EL (cell line): Measurements from ENCODE around the gene FAM210A.
A peak's percentile ranks its signal among the peaks of the same experiment; 100 is the strongest.
"Not testable (repeated sequence)": the region's sequence is repeated elsewhere in the genome, so short reads cannot be mapped to it uniquely, and the experiment has no call there.

Experiments used
- DNase-seq: peaks from one replicate; pipeline ENCODE4 v3.0.0-alpha.2; 2016

FAM210A gene

GRCh38 chr18:13726232-13726971 lies at the start of gene FAM210A, which contains the start of gene RNMT:
FAM210A (minus strand) TSS chr18:13726558; CDS start chr18:13682077, 44,481 bp downstream.
RNMT (plus strand) TSS chr18:13726673; CDS start chr18:13731518, 4,845 bp downstream.
- peak; percentile 96 for DNase-seq

GRCh38 chr18:13775058-13775457 lies 48.7 kb upstream of the FAM210A start:
- no peak for DNase-seq

- DNase-seq: no peak
Measured at GRCh38 chr18:13762690-13763439, 36.5 kb upstream of the FAM210A start.

GRCh38 chr18:13760047-13760446 lies 33.7 kb upstream of the FAM210A start:
- DNase-seq: no peak

GRCh38 chr18:13758622-13759021 lies 32.3 kb upstream of the FAM210A start:
- no peak for DNase-seq

- DNase-seq: no peak
Measured at GRCh38 chr18:13756671-13757070, 30.3 kb upstream of the FAM210A start.

- DNase-seq: no peak
Measured at GRCh38 chr18:13756261-13756660, 29.9 kb upstream of the FAM210A start.

GRCh38 chr18:13751599-13751998 lies 25.2 kb upstream of the FAM210A start:
- not testable (repeated sequence) for DNase-seq

- DNase-seq: no peak
Measured at GRCh38 chr18:13746633-13747032, 20.3 kb upstream of the FAM210A start.

- no peak for DNase-seq
Measured at GRCh38 chr18:13745696-13746095, 19.3 kb upstream of the FAM210A start.

GRCh38 chr18:13735681-13736080 lies 9.3 kb upstream of the FAM210A start:
- DNase-seq: no peak

GRCh38 chr18:13730481-13730880 lies 4.1 kb upstream of the FAM210A start:
- DNase-seq: no peak

- DNase-seq: peak; percentile 59
Measured at GRCh38 chr18:13726972-13727331, 594 bp upstream of the FAM210A start.

- DNase-seq: no peak
Measured at GRCh38 chr18:13725566-13726231, 659 bp downstream of the FAM210A start.

- no peak for DNase-seq
Measured at GRCh38 chr18:13720847-13721246, 5.5 kb downstream of the FAM210A start.

GRCh38 chr18:13720123-13720522 lies 6.2 kb downstream of the FAM210A start:
- DNase-seq: no peak

- no peak for DNase-seq
Measured at GRCh38 chr18:13716916-13717315, 9.4 kb downstream of the FAM210A start.

GRCh38 chr18:13715330-13715729 lies 11.0 kb downstream of the FAM210A start:
- DNase-seq: no peak

GRCh38 chr18:13713455-13714055 lies 12.8 kb downstream of the FAM210A start:
- DNase-seq: no peak

GRCh38 chr18:13712400-13713131 lies 13.8 kb downstream of the FAM210A start:
- DNase-seq: no peak

GRCh38 chr18:13710414-13710831 lies 15.9 kb downstream of the FAM210A start:
- peak; percentile 37 for DNase-seq

GRCh38 chr18:13703899-13704298 lies 22.5 kb downstream of the FAM210A start:
- peak; percentile 8 for DNase-seq
